Loucy (cell line): ENCODE data around the gene FGF3.

Source experiments
- CTCF ChIP-seq: fragments of 200-600 bp; sonication (generic); conservative IDR thresholded peaks from 2 replicates; pipeline ENCODE4 v1.5.1; 2014; ENCODE audit warnings: mild to moderate bottlenecking, antibody characterized with exemption, low read length
- EZH2phosphoT487 ChIP-seq: fragments of 200-600 bp; IDR thresholded peaks from 2 replicates; pipeline ENCODE4 v1.6.1; 2018; ENCODE audit warnings: antibody characterized with exemption, mild to moderate bottlenecking, moderate library complexity, borderline replicate concordance

- TF ChIP-seq CTCF: no peak
- no peak for TF ChIP-seq EZH2phosphoT487
These were observed 9.7 kb upstream of the FGF3 start for GRCh38 chr11:69828971-69829344.
